Measurements from ENCODE around the gene NUDCD3.
"Not testable (repeated sequence)": the region's sequence is repeated elsewhere in the genome, so short reads cannot be mapped to it uniquely, and the experiment has no call there.

Gene NUDCD3

GRCh38 chr7:44517175-44517574 is 26.7 kb upstream of the NUDCD3 start:
- DNase-seq (ENCODE audit: low read depth in 2 of 2), result no peak

GRCh38 chr7:44515590-44516268 is 25.3 kb upstream of the NUDCD3 start:
- DNase-seq (ENCODE audit: low read depth in 2 of 2), result no peak

DNA sequence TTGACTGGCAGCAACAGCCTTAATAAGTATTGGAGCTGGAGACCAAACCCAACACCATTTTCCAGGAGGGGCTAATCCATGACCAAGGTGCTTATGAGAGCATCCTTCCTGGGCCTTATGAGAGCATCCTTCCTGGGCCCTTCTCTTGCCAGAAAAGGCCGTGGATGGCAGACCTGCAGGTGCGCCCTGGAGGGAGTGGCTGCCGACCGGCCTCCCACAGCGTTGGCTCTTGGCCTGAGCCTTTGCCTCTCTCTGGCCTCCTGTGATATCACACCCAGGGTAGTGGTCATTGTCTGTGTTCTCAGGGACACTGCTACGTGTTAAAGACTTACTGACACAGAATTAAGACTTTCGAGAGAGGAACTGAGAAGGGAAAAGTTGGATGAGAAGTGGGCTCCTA is 22.3 kb upstream of the NUDCD3 start:
- DNase-seq (ENCODE audit: low read depth in 2 of 2), result no peak

- no peak for DNase-seq (ENCODE audit: low read depth in 2 of 2)
These were observed 21.5 kb upstream of the NUDCD3 start for GRCh38 chr7:44511863-44512468.

DNA sequence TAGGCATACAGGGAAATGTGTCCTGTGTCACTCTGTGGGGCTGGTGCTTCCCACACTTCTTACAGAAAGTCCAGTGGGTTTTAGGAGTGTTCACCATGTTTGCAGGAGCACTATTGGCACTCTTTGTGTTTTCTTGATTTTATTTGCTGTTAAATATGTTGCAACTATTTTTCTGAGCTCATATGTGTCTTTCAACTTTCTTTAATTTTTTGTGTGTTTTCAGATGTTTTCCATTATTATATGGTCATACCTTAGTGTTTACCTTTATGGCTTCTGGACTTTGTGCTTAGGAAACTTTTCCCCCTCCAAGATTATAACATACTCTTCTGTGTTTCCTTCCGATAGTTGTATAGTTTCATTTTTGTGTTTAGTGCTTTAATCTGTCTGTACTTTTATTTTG is 20.8 kb upstream of the NUDCD3 start:
- no peak for DNase-seq (ENCODE audit: low read depth in 2 of 2)

- DNase-seq (ENCODE audit: low read depth in 2 of 2), result no peak
These were observed 18.0 kb upstream of the NUDCD3 start for GRCh38 chr7:44508328-44509030.

DNA sequence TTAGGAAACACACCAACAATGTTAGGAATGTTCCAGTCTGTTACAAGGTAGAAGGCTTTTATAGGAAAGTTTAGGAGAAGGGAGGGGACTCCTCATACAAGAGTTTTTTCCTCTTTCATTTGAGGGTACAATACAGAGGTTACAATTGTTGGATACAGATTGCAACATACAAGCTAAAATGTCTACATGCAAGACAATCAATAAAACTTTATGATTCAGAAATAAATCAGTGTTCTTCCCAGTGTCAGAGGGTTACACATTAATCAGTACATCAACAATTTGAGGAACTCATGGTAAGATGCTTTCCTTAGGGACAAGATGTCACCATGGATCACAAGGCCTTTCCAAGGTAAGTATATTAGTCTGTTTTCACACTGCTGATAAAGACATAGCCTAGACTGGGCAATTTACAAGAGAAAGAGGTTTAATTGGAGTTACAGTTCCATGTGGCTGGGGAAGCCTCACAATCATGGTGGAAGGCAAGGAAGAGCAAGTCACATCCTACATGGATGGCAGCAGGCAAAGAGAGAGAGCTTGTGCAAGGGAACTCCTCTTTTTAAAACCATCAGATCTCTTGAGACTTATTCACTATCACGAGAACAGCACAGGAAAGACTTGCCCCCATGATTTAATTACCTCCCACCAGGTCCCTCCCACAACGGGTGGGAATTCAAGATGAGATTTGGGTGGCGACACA is 16.3 kb upstream of the NUDCD3 start:
- not testable (repeated sequence) for DNase-seq (ENCODE audit: low read depth in 2 of 2)

DNA sequence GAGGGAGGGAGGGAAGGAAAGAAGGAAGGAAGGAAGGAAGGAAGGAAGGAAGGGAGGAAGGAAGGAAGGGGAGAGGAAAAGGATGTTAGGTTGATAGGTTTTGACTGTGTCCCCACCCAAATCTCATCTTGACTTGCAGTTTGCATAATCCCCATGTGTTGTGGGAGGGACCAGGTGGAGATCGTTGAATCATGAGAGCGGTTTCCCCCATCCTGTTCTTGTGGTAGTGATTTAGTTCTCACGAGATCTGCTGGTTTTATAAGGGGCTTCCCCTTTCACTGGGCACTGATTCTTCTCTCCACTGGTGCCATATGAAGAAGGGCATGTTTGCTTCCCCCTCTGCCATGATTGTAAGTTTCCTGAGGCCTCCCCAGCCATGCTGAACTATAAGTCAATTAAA is 15.1 kb upstream of the NUDCD3 start:
- DNase-seq (ENCODE audit: low read depth in 2 of 2), result no peak

GRCh38 chr7:44498230-44498954 is 7.9 kb upstream of the NUDCD3 start:
- no peak for DNase-seq (ENCODE audit: low read depth in 2 of 2)

GRCh38 chr7:44497155-44498027 is 6.9 kb upstream of the NUDCD3 start:
- no peak for DNase-seq (ENCODE audit: low read depth in 2 of 2)

DNA sequence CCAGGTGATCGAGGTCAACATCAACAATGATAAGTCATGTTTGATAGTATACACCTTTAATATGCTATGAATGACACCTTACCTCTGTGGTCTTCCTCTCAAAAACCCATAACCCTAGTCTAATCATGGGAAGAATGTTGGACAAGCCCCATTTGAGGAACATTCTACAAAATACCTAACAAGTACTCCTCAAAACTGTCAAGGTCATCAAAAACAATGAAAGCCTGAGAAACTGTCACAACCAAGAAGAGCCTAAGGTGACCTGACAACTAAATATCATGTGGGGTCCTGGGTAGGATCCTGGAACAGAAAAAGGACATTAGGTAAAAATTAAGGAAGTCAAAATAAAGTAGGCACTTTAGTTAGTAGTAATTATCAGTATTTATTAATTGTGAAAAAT is 5.9 kb upstream of the NUDCD3 start:
- no peak for DNase-seq (ENCODE audit: low read depth in 2 of 2)

DNA sequence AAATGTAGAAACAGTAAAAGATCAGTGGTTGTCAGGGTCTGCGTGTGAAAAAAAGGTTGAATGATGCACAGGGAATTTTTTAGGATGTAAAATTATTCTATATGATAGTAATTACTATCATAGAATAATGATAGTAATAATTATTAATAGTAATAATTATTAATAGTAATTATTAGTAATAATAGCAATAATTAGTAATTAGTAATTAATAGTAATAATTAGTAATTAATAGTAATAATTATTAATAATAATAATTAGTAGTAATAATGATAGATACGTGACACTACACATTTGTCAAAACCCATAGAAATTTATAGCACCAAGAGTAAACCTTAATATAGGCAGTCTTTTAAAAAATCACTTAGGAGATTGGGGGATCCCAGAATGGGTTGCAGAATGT is 4.5 kb upstream of the NUDCD3 start:
- no peak for DNase-seq (ENCODE audit: low read depth in 2 of 2)

- DNase-seq (ENCODE audit: low read depth in 2 of 2), result no peak
These were observed 771 bp upstream of the NUDCD3 start for GRCh38 chr7:44491229-44491628.

GRCh38 chr7:44489955-44490350 is 505 bp downstream of the NUDCD3 start:
- DNase-seq (ENCODE audit: low read depth in 2 of 2), result no peak

DNA sequence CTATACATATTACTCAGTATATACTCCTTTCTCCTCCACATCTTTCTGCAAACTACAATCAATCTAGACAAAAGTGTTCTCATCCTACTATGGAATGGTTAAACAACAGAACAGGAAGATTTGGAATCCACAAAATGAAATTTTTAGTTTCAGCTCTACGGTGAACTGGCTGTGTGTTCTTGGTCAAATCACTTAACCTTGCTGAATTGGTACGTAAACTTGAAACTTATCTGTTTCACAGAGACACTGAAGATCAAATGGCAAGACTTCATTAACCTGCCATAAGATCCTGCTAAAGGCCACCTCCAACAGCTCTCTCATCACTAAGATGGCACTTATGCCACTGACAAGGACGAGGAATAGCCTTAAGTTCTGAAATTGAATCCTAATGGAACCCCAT is 1.5 kb downstream of the NUDCD3 start:
- DNase-seq (ENCODE audit: low read depth in 2 of 2), result no peak

DNA sequence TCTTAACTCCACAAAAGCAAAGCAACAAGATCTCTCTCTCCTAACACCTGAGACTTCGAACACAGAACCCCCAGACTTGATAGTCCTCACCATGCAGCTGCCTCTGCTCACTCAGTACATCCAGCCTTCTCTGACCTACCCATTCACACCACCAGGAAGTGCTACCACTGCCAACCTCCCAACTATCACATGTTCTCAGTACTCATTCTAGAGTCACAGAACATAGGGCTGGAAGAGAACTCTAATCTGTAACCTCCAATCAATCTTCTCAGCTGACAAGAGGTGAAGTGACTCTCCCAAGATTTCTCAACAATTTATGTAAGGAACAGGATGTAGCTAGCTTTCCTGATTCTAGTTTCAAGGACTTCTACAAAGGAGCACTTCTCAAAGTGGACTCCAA is 3.8 kb downstream of the NUDCD3 start:
- DNase-seq (ENCODE audit: low read depth in 2 of 2), result no peak

DNA sequence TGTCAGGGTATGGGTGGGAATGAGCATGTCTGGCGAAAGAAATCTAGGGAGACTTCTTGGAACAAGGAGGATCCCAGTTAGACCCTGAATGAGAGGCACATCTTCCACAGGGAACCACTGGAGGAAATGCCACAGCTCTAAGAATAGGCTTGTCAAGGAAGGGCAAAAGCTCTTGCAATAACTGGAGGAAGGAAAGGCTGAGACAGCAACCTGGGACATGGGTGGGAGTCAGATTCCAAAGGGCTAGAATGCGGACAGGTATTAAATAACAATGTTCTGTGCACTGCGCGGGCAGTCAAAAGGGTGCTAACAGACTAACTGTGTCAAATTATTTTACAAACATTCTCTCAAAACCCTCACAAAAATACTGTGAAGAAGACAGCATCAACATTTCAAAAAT is 4.5 kb downstream of the NUDCD3 start:
- DNase-seq (ENCODE audit: low read depth in 2 of 2), result no peak

DNA sequence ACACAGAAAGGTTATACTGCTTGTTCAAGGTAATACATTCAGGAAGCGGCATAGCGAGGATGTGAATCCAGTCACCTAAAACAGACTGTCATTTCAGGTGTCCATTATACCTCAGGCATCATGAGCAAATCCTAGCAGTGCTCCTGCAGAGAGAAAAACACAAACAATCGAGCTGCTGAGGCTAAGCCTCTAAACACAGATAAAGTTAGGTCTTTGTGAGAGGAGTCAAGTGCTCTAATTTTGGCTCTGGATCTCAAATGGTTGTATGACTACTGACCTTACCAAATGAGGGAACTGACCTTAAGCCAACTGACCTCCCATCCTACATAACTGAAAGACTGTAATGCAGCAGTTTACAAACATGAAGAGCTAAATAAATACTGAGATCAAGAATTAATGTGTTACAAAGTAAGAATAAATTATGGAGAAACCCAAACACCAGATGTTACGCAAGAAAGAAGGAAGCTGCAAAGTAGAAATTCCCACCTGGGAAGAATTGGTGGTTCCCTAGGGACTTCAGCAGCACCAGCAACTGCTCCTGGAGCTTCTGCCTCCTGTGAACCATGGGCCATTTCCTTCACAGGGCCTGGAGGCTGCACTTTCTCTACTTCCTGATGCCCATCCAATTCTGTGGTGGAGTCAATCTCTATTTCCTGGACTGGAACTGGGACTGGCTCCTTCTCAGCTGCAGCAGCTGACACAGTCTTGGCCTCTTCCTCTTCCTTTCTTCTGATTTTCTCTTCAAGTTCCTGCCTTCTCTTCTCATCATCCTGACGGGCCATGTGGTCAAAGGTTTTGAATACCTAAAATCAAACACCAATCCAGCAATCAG is 5.8 kb downstream of the NUDCD3 start:
- DNase-seq (ENCODE audit: low read depth in 2 of 2), result no peak

DNA sequence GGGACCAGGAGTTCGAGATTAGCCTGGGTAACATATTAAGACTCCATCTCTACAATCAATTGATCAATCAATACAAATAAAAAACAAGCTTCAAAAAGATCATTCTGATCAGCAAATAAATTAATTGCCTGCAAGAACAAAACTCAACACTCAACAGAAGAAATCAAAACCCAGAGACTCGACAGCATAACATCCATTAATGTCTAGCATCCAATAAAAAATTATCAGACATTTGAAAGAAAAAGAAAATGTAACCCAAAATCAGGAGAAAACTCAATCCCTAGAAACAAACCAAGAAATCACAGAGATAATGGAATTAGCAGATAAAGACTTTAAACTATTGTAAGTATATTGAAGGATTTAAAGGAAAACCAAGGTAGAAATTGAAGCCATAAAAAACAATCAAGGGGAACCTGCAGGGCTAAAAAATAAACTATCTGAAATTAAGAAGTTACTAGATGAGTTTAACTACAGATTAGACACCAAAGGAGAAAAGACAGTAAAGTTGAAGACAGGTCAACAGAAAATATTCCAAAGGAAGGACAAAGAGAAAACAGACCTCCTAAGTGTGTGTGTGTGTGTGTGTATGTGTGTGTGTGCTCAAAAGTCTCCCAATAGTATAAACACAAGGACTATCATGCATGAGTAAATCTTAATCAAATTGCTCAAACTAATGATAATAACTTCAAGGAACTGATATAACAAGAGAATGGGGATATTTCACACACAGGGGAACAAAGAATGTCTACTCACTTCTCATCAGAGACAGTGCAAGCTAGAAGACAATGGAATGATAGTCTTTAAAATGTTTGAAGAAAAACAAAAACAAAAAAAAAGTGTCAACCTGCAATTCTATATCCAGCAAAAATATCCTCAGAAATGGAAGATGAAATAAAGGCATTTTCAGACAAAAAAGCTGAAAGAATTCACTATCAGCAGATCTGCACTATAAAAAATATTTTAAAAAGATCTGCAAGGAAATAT is 7.7 kb downstream of the NUDCD3 start:
- DNase-seq (ENCODE audit: low read depth in 2 of 2), result no peak

Data from fibroblast of skin of left quadriceps (primary cell).